ENCODE results near the gene EXOSC9.

Gene EXOSC9

DNA sequence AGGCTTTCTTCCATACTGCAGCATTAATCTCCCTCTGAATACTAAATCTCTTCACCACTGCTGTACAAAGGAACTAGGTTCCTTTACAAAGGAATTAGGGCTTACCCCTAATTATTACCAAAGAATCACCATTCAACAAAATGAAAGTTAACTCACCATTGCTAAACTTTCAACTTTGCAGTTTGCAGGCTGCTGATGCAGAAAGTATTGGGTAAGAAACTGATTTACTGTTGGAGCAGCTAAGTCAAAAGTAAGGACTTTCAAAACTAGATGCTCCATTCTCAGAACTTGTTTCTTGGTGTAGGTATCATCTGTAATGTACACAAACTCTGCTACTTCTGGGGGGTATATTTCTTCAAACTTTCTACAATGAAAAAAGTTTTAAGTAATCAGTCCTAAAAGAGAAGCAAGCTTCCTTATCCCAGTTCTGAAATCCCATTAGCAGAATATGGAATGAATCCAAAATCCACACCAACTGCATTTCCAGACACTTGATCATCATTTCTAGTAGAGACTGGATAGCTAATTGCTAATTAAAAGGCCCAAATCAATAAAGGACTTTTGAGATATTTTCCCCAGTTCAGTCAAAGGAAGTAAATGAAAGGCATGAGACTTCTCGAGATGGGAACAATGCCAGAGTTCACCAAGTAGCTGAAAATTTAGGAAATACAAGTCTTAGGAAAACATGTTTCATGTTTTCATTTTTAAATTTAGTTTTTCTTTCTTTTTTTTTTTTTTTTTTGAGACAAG lies 18.3 kb downstream of the EXOSC9 start:
- TF ChIP-seq, protein P1, sequence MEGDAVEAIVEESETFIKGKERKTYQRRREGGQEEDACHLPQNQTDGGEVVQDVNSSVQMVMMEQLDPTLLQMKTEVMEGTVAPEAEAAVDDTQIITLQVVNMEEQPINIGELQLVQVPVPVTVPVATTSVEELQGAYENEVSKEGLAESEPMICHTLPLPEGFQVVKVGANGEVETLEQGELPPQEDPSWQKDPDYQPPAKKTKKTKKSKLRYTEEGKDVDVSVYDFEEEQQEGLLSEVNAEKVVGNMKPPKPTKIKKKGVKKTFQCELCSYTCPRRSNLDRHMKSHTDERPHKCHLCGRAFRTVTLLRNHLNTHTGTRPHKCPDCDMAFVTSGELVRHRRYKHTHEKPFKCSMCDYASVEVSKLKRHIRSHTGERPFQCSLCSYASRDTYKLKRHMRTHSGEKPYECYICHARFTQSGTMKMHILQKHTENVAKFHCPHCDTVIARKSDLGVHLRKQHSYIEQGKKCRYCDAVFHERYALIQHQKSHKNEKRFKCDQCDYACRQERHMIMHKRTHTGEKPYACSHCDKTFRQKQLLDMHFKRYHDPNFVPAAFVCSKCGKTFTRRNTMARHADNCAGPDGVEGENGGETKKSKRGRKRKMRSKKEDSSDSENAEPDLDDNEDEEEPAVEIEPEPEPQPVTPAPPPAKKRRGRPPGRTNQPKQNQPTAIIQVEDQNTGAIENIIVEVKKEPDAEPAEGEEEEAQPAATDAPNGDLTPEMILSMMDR (IDR thresholded peaks at IDR 0.05; ENCODE audit: insufficient read depth, low read depth, low read length, missing control alignments) = no peak
- H3K4me3 ChIP-seq (ENCODE audit: low read length) = no peak overlapping the region

GRCh38 chr4:121822047-121822446 lies 20.9 kb downstream of the EXOSC9 start:
- DNase-seq (ENCODE audit: low read depth) = no peak
- peak overlapping the region; percentile 80 for H3K4me3 ChIP-seq (ENCODE audit: low read length)
- TF ChIP-seq, protein P1 (IDR thresholded peaks at IDR 0.05; ENCODE audit: insufficient read depth, low read depth, low read length, missing control alignments) = no peak

More for the DNA sequence above, 18.3 kb downstream of the EXOSC9 start:
- DNase-seq (ENCODE audit: low read depth) = no peak

DNA sequence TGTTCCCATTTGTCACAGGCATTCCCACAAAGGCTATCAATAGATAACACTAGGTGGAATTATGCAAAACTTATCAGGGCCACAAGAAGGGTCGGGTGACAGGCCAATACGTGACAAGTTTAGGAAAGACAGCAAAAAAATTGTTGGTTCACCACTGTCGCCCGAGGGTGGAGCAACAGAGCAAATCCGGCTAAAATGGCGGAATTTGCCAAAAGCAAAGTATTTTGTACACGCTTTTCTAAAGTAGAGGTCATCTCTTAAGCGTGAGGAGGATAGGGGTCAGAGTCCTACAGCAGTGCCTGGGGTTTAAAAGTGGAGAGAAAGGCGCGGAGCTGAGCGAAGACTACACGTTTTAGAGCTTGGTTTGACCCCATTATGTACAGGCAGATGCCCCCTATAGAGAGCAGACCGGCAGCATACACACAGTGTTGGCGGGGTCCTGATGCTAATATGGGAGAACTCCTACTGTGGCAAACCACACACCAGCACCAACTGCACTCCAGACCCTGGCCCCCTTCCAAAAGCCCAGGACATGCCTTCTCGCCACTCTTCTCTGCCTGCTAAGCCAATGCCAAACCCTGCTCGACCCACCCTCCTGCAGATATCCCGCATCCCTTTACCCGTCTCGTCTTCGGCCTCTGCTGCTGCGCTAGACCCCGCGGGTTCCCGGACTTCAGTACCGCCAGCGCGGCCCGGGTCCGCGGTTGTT lies 21.8 kb downstream of the EXOSC9 start:
- TF ChIP-seq, protein P1 (IDR thresholded peaks at IDR 0.05; ENCODE audit: insufficient read depth, low read depth, low read length, missing control alignments) = no peak
- DNase-seq (ENCODE audit: low read depth) = peak; percentile 4
- peak overlapping the region; percentile 80 for H3K4me3 ChIP-seq (ENCODE audit: low read length)

DNA sequence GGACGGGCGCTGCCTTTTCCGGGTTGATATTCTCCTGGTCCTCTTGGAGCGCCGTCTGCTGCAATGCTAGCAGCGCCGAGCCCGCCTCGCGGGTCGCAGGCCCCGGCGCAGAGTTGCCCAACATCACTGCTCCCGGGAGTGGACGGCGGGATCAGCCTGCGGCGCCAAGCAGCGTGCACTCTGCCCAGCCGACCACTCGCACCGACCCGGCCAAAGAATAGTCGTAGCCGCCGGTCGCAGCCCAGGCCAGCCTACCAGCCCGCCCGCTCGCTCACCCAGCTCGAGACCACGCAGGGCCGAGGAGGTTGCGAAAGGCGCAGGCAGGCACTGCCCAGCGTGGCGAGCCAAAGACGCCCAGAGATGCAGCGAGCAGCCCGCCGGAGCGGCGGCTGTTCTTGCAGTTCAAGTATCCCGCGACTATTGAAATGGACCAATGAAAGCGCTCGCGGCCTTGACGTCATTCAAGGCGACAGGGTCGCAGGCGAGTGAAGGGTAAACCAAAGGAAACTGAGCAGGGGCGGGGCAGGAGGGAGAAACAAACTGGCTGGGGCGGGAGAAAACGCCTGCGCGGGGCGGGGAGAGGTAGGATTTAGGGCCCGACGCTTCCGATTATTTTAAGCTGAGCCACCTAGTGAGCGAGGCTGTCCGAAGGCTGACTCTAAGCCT lies 22.5 kb downstream of the EXOSC9 start, which contains the start of gene CCNA2:
TSS of gene CCNA2 (minus strand) at position 379 of the 666 bp plus-strand sequence. CDS start at position 124, 255 bp downstream.
- TF ChIP-seq, protein P1 (IDR thresholded peaks at IDR 0.05; ENCODE audit: insufficient read depth, low read depth, low read length, missing control alignments) = no peak
- H3K4me3 ChIP-seq (ENCODE audit: low read length) = peak within 1 kb of the TSS; percentile 80
- peak; percentile 98 for DNase-seq (ENCODE audit: low read depth)

DNA sequence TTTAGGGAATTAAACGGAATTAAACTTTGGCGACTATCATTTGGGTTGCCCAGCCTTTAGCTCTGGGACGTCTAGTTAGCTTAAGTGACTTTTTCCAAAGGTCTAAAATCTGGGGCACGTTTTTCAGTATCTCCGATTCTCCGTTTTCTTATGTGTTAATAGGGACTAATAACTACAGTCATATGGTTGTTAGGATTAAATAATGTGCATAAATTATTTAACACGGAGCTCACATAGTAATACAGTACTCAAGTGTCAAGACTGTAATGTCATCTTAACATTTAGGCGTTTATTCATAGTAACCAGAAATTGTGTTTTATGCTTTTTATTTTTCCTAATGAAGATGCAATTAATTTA lies 23.0 kb downstream of the EXOSC9 start:
- H3K4me3 ChIP-seq (ENCODE audit: low read length) = peak overlapping the region; percentile 80
- DNase-seq (ENCODE audit: low read depth) = no peak
- TF ChIP-seq, protein P1 (IDR thresholded peaks at IDR 0.05; ENCODE audit: insufficient read depth, low read depth, low read length, missing control alignments) = no peak

DNA sequence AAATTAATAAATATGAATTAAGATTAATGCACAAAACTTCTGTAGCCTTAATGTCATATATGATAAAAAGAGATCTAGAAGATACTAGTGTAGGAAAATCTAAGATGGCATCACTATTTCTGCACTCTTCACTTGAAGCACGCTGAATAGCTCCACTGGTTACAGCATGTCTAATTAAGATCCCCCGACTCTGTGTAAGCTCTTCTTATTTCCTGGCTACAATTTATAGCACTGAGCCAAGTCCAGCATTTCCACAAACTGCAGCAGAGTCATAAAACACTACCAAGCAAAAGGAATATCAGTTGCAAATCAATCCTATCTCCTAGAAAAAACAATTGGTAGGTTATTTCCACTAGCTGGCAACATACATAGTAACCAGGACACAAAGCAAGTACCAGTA lies 23.8 kb downstream of the EXOSC9 start:
- no peak overlapping the region for H3K4me3 ChIP-seq (ENCODE audit: low read length)
- no peak for DNase-seq (ENCODE audit: low read depth)
- TF ChIP-seq, protein P1 (IDR thresholded peaks at IDR 0.05; ENCODE audit: insufficient read depth, low read depth, low read length, missing control alignments) = no peak

All from epithelial cell of esophagus (primary cell).